Suprapubic skin (tissue), 4 donors: ENCODE results near the gene CEACAM8. TPM values are rescaled to one million over a fixed set of nuclear protein-coding genes. Genes with fewer than 3 reads are reported as not detected.
"Not testable (repeated sequence)": the region's sequence is repeated elsewhere in the genome, so short reads cannot be mapped to it uniquely, and the experiment has no call there.

ENCODE experiments used
- DNase-seq, 2 donors: peaks; one replicate each; pipeline ENCODE4 v3.0.0-alpha.2; 2019; ENCODE audit warnings: low spot score in 2 of 2
- H3K27ac ChIP-seq: fragments of 200-600 bp; sonication (generic); one replicate; pipeline ENCODE4 v1.5.1; 2019
- H3K27me3 ChIP-seq: fragments of 200-600 bp; sonication (generic); one replicate; pipeline ENCODE4 v1.5.1; 2019
- H3K36me3 ChIP-seq: fragments of 200-600 bp; sonication (generic); one replicate; pipeline ENCODE4 v1.5.1; 2019
- H3K4me1 ChIP-seq: fragments of 200-600 bp; sonication (generic); one replicate; pipeline ENCODE4 v1.5.1; 2019
- H3K4me3 ChIP-seq: fragments of 200-600 bp; sonication (generic); one replicate; pipeline ENCODE4 v1.5.1; 2019; ENCODE audit warnings: mild to moderate bottlenecking
- H3K9me3 ChIP-seq: fragments of 200-600 bp; sonication (generic); one replicate; pipeline ENCODE4 v1.5.1; 2019
- CTCF ChIP-seq, 2 donors: fragments of 200-600 bp in 1 of 2; fragments of 450-650 bp in 1 of 2; sonication (generic) in 1 of 2; IDR thresholded peaks; one replicate each; pipeline ENCODE4 v1.5.1; 2016 to 2019; ENCODE audit warnings: antibody characterized with exemption in 2 of 2, mild to moderate bottlenecking in 1 of 2, moderate library complexity in 1 of 2
- EP300 ChIP-seq: sonication (generic); formaldehyde crosslinking; IDR thresholded peaks from one replicate; pipeline ENCODE4 v1.6.1; 2017; ENCODE audit warnings: antibody characterized with exemption
- POLR2A ChIP-seq, 2 donors: fragments of 450-650 bp; IDR thresholded peaks; one replicate each; pipeline ENCODE4 v1.6.1; 2017; ENCODE audit warnings: antibody characterized with exemption in 2 of 2, mild to moderate bottlenecking in 2 of 2, moderate library complexity in 2 of 2
- POLR2AphosphoS5 ChIP-seq, 3 donors: sonication (generic); formaldehyde crosslinking; IDR thresholded peaks; one replicate each; pipeline ENCODE4 v1.6.1; 2017; ENCODE audit warnings: antibody characterized with exemption in 3 of 3
- WGBS: methylation state at CpG from one replicate; pipeline ENCODE4 v1.1.5; 2018; 5-methylcytosine and 5-hydroxymethylcytosine counted together
- total RNA-seq, 4 donors: library from RNA; depleted of rRNA; stranded (reverse); fragments of >200 nt; gene quantifications; one replicate each; pipeline ENCODE4 v1.1.0, GENCODE V29; 2016

The CEACAM8 gene
- total RNA-seq, 4 donors from 2014 or later = 0.18 TPM; not detected in 3

- H3K27me3 ChIP-seq = peaks cover 4% of the 10 kb centered on the region
- 78% methylated on average over 4 of the region's 4 CpGs for WGBS
- no peaks in the 10 kb centered on the region for H3K4me1 ChIP-seq
- TF ChIP-seq POLR2AphosphoS5 (IDR thresholded peaks at IDR 0.05) = no peak
- TF ChIP-seq EP300 = no peak
- TF ChIP-seq POLR2A (IDR thresholded peaks at IDR 0.05) = no peak
- no peak for TF ChIP-seq CTCF (IDR thresholded peaks at IDR 0.05)
- no peak overlapping the region for H3K4me3 ChIP-seq
- DNase-seq = peak in 1 of 2 donors; percentile 60
- H3K36me3 ChIP-seq = no peaks in the 10 kb centered on the region
- H3K27ac ChIP-seq = no peak overlapping the region
- no peaks in the 10 kb centered on the region for H3K9me3 ChIP-seq
Observed at GRCh38 chr19:42546831-42547500, 47.8 kb downstream of the CEACAM8 start.

GRCh38 chr19:42544146-42544545 lies 50.6 kb downstream of the CEACAM8 start:
- no peak for TF ChIP-seq POLR2AphosphoS5 (IDR thresholded peaks at IDR 0.05)
- no peak for DNase-seq
- H3K36me3 ChIP-seq = no peaks in the 10 kb centered on the region
- H3K4me3 ChIP-seq = no peak overlapping the region
- no peaks in the 10 kb centered on the region for H3K9me3 ChIP-seq
- no peaks in the 10 kb centered on the region for H3K4me1 ChIP-seq
- 83% methylated on average over 4 of the region's 4 CpGs for WGBS
- no peak overlapping the region for H3K27ac ChIP-seq
- H3K27me3 ChIP-seq = peaks cover 4% of the 10 kb centered on the region

GRCh38 chr19:42542791-42543190 lies 51.9 kb downstream of the CEACAM8 start:
- Histone ChIP-seq H3K36me3 (no peaks in the 10 kb centered on the region), H3K27ac (no peak overlapping the region), H3K27me3 (peaks cover 4% of the 10 kb centered on the region), H3K4me1 (no peaks in the 10 kb centered on the region), H3K9me3 (no peaks in the 10 kb centered on the region), H3K4me3 (no peak overlapping the region)
- no peak for TF ChIP-seq EP300
- DNase-seq = peak; percentile 14 to 47
- no CpG with 5 or more reads among the region's 2 CpGs for WGBS

GRCh38 chr19:42540071-42540553 lies 54.6 kb downstream of the CEACAM8 start:
- Histone ChIP-seq H3K27me3 (no peaks in the 10 kb centered on the region), H3K4me1 (no peaks in the 10 kb centered on the region), H3K4me3 (no peak overlapping the region), H3K36me3 (no peaks in the 10 kb centered on the region), H3K27ac (no peak overlapping the region), H3K9me3 (no peaks in the 10 kb centered on the region)
- TF ChIP-seq POLR2A (IDR thresholded peaks at IDR 0.05) (no peak), POLR2AphosphoS5 (IDR thresholded peaks at IDR 0.05) (no peak), EP300 (no peak), CTCF (IDR thresholded peaks at IDR 0.05) (no peak)
- DNase-seq = no peak
- 62% methylated on average over 8 of the region's 8 CpGs for WGBS

- no peak for DNase-seq
Observed at GRCh38 chr19:42538841-42539709, 55.6 kb downstream of the CEACAM8 start.

GRCh38 chr19:42535276-42535675 lies 59.4 kb downstream of the CEACAM8 start:
- 71% methylated on average over 2 of the region's 2 CpGs for WGBS
- H3K27me3 ChIP-seq, DNase-seq, H3K9me3 ChIP-seq, H3K36me3 ChIP-seq, H3K4me3 ChIP-seq, H3K4me1 ChIP-seq, H3K27ac ChIP-seq: not testable (repeated sequence)

More at GRCh38 chr19:42538841-42539709, 55.6 kb downstream of the CEACAM8 start:
- H3K27me3 ChIP-seq = no peaks in the 10 kb centered on the region
- no peak overlapping the region for H3K27ac ChIP-seq
- no peaks in the 10 kb centered on the region for H3K36me3 ChIP-seq
- TF ChIP-seq POLR2AphosphoS5 (IDR thresholded peaks at IDR 0.05) (no peak), POLR2A (IDR thresholded peaks at IDR 0.05) (no peak), CTCF (IDR thresholded peaks at IDR 0.05) (no peak), EP300 (no peak)
- H3K4me3 ChIP-seq = no peak overlapping the region
- WGBS = 82% methylated on average over 7 of the region's 7 CpGs
- H3K4me1 ChIP-seq = no peaks in the 10 kb centered on the region
- H3K9me3 ChIP-seq = no peaks in the 10 kb centered on the region
